GM12892 (cell line): ENCODE measurements around the gene ATP8B4.

Experiments
- POLR2A ChIP-seq: IDR thresholded peaks from 2 replicates; pipeline ENCODE4 v1.6.1; 2011; ENCODE audit warnings: low read depth, low read length, control low read depth
- POLR2AphosphoS5 ChIP-seq: IDR thresholded peaks from 2 replicates; pipeline ENCODE4 v1.6.1; 2011; ENCODE audit warnings: low read depth, low read length, control low read depth

DNA sequence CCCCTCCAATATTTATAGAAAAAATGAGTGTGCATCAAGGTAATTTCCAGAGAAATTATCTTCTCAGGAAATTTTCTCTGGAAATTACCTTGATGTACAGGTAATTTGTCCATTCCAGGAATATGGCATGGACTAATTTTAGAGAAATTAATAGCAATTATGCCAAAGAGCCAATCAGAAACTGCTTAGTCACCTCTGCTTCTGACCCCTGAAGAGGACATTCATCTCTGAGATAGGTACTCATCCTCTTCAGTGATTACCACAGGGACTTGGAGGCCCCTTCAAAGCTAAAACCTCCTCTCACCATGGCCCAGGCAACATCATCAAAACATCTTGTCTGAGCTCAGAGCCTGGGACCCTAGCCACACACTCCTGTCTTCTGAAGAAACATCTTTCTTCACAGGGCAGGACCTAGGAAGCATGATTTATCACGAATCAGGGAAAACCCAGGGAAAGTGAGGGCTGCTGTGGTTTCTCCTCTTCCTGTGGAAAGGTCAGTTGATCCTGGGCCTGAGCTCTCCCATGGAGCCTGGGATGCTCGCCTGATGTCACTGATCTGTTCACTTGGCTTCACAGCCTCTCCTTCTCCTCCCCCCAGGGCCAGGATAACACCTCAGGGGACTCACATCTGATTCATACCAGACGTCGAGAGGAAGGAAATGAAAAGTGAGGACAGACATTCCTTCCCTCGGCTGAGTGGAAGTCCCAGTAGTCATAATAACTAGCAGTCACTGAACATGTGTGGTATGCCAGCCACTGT lies 287.6 kb downstream of the ATP8B4 start:
- TF ChIP-seq POLR2AphosphoS5: no peak
- no peak for TF ChIP-seq POLR2A
